GM21381 (cell line): Measurements from ENCODE around the gene PRX.
A peak's percentile ranks its signal among the peaks of the same experiment; 100 is the strongest.
"Not testable (repeated sequence)": the region's sequence is repeated elsewhere in the genome, so short reads cannot be mapped to it uniquely, and the experiment has no call there.

ENCODE experiments used
- ATAC-seq: cut with Tn5 transposase; IDR thresholded peaks from one replicate; pipeline ENCODE4 v1.9.1; 2021; ENCODE audit warnings: mild to moderate bottlenecking, moderate library complexity; ENCODE audit not compliant: unreplicated experiment

The PRX gene

GRCh38 chr19:40418040-40418439 lies 4.9 kb upstream of the PRX start:
- ATAC-seq, result no peak

DNA sequence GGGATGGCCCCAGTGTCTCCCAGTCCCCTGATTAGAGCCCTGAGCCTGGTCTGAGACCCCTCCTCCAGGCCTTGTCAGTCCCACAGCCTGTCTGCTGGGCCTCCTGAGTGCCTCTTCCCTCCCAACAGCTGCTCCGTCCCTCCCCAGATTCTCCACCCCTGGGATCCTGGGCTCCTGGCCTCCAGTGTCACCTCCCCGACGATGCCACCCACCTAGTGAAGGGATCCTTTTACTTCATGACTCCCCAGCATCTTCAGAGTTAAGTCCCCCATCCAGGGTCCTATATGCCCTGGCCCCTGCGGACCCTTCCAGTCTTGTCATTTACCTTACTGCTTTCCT lies 4.4 kb upstream of the PRX start:
- no peak for ATAC-seq

- no peak for ATAC-seq
Measured at GRCh38 chr19:40416918-40417642, 3.9 kb upstream of the PRX start.

DNA sequence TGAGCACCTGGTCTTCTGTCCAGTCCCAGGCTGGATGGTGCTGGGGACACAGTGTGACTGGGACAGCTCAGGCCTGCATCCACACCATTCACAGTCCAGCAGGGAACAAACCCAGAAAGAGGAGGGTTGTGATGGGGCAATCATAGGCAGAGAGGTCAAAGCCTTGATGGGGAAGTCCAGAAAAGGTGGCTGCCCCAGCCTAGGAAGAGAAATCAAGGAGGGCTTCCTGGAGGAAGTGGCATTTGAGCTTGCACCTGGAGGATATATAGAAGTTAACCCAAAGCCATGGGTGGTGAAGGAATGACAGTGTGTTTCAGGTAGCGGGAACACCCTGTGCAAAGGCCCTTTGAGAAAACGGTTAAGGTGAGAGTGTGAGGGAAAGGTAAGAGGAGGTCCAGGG lies 2.6 kb upstream of the PRX start:
- ATAC-seq, result no peak

DNA sequence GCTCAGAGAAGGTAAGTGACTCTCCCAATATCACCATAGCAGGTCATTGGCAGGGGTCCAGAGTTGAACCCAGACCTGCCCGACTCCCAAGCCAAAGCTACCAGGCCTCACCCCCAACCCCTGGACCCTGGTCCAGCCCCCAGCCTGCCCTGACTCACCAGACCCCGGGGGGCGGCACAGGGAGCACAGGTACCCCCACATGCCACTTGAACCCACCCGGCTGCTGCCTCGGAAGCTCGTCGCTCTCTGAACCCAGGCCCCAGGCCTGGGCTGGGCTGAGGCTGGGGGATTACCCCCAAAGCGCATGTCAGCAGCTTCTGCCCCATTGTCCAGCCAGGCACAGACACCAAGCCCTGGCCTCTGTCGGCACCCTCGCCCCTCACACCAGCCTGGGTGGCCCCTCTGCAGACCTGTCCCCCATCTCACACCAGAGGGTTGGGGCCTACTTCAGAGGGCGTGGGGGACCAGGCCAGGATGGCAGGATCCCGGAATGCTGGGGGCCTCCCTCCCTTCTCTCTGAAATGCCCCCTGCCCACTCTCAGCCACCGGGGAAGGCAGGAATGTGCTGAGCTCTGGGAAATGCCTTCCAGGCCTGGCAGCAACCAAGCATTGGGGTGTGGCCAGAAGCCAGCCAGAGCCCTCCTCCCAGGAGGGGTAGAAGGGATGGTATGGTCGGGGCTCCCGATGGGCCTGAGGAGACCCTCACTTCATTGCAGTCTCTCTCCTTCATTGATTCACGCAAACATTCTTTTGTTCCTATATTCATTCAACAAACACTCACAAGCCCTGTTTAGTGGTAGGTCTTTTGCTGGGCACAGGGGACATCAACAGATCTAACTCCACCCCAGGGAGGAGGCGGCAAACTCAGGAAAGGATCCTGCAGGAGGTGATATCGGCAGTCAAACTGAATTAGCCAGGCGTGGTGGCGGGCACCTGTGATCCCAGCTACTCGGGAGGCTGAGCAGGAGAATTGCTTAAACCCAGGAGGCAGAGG lies 1.7 kb upstream of the PRX start:
- no peak for ATAC-seq

GRCh38 chr19:40412866-40413265 lies 312 bp downstream of the PRX start:
- ATAC-seq, result no peak

DNA sequence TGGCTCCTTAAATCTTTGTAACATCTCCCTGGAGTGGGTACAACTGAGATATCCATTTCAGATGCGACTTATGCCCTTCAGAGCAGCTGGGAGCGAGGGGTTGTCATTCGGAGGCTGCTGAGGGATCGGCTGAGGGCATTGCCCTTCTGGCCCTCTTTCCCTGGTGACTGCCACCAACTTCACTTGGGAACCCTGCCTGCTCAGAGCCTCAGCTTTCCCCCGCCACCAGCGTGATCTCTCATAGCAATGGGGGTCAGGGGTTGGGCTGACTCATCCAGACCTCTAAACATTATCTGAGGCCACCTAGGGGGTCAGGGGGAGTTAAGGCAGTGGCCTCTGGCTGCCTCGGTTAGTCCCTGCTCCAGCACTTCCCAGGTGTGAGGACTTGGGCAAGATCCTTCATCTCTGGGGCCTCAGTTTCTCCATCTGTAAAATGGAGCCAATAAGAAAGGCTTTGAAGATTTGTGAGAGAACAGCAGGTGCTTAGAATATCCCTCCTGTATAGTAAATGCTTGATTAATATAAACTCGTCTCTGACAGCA lies 1.1 kb downstream of the PRX start:
- no peak for ATAC-seq

- ATAC-seq, result no peak
Measured at GRCh38 chr19:40411125-40411842, 1.9 kb downstream of the PRX start.

DNA sequence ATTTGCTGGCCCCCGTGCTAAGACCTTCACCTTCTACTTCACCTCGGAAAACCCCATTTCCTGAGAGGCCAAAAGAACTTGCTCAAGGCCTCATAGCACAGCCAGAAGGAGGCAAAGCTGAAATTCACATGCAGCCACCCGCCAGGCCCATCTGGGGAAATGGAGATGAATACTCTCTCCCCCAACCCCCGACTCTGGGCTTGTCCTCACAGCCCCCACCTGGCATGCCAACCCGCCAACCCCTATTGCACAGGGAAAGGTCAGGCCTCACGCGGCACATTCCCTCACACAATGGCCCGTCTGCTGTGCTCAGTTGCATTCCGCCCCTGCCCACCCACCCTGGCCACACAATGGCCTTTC lies 3.2 kb downstream of the PRX start:
- no peak for ATAC-seq

- ATAC-seq, result not testable (repeated sequence)
Measured at GRCh38 chr19:40408598-40408925, 4.6 kb downstream of the PRX start.

GRCh38 chr19:40407714-40408597 lies 5.2 kb downstream of the PRX start:
- ATAC-seq, result no peak

GRCh38 chr19:40403262-40403984 lies 9.8 kb downstream of the PRX start:
- peak; percentile 65 for ATAC-seq

GRCh38 chr19:40400559-40400958 lies 12.6 kb downstream of the PRX start:
- no peak for ATAC-seq

DNA sequence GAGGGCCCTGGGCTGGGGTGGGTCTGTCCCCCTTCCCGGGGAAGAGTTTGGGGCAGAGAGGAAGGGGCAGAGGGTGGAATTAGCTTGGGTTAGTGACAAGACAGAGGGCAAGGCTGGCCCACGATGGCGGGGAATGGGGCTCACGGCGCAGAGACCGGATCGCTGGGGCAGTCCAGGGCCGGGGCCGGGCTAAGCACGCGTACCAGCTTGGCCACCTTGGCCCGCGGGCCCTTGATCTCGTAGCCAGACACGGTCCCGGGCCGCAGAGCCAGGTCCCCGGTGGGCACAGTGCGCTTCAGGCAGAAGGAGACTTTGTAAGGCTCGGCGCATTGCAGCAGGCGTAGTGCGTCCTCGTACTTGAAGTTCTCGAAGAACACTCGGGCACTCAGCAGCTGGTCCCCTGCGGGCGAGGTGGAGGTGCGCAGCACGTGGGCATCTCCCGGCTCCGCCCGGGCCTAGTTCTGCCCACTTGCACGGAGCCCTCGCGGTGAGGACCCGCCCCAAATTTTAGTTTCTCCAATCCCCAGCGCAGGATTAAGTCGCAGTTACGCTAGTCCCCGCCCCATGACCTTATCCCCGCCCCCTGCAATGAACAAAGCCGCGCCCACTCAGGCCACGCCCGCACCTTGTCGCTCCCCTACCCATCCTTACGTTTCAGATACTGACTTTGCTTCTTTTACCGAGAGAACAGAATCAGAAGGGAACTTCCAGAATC lies 14.6 kb downstream of the PRX start:
- no peak for ATAC-seq

DNA sequence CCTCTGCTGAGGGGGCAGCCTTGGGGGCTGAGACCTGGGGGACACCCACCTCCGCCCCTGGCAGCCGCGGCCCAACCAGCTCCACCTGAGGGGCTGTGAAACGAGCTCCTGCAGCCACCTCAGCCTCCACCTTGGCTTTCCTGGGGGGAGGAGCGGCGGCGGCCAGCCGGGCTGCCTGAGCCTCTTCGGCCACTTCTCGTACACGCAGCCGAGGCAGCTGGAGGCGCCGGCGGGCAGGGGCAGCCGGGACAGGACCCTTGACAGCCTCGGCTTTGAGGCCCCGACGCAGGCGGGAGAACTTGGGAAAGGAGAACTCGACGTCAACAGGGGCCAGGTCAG lies 15.6 kb downstream of the PRX start:
- ATAC-seq, result no peak

DNA sequence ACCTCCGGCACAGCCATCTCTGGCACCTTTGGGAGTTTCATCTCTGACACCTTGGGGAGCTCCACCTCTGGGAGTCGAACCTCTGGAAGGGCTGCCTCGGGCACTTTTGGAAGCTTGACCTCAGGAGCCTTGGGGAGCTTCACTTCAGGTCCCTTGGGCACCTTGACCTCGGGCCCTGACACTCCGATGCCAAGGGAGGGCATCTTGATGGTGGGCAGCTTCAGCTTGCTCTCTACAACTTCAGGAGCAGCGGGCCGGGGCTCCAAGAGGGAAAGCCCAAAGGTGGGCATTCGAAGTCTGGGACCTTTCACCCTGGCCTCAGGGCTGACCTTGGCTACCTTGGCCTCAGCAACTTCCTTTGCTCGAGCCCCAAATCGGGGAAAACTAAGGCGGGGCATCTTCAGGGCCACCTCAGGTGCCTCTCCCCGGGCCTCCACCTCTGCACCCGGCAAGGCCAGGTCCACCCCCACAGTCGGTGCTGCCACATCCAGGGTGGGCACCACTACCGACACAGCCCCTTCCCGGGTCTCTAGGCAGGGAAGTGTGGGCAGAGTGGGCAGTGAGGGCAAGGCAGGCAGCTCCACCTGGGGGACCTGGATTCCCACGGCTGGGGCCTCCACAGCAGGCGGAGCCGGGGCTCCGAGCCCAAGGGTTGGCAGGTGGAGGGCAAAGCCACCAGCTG lies 16.2 kb downstream of the PRX start:
- ATAC-seq, result no peak

DNA sequence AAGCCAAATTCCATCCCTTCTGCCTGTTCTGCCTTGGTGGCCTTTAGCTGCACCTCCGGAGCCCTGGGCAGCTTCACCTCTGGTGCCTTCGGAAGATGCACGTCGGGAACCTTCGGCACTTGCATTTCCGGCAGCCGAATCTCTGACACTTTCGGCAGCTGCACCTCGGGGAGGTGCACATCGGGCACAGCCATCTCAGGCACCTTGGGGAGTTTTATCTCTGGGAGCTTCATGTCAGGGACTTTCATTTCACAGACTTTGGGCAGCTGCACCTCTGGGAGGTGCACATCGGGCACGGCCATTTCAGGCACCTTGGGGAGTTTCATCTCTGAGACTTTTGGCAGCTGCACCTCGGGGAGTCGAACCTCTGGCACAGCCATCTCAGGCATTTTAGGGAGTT lies 17.2 kb downstream of the PRX start:
- no peak for ATAC-seq

DNA sequence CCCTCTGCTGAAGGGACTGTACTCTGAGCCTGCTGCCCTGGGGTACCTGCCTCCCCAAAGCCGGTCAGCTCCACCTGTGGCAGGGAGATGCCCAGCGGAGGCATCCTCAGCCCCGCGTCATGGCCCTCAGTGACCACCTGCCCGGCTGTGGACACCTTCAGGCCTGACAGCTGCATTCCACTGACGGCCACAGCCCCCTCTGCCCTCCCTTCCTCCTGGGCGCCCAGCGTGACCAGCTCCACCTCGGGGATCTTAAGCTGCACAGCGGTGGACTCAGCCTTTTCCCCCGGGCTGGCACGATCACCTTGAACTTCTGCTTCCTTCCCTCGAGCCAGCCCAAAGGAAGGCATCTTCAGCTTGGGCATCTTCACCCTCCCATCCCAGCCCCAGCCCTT lies 18.4 kb downstream of the PRX start:
- no peak for ATAC-seq
